Activated CD4-positive, alpha-beta T cell treated with anti-CD3 and anti-CD28 coated beads, Interleukin-2, amount 10 ng/mL, durations not matched to agents 24 days and 14 days (primary cell): ENCODE results near the gene UNK. TPM values are rescaled to one million over a fixed set of nuclear protein-coding genes. Genes with fewer than 3 reads are reported as not detected.

ENCODE experiments used
- DNase-seq: peaks from one replicate; pipeline ENCODE4 v3.0.0; 2022
- H3K27ac Mint-ChIP-seq: one replicate; pipeline ENCODE4 v1.8.0; 2022; ENCODE audit warnings: mild to moderate bottlenecking, mixed read lengths
- H3K27me3 Mint-ChIP-seq: one replicate; pipeline ENCODE4 v1.8.0; 2022; ENCODE audit warnings: mixed read lengths
- H3K36me3 Mint-ChIP-seq: one replicate; pipeline ENCODE4 v1.8.0; 2022; ENCODE audit warnings: low read depth, mild to moderate bottlenecking, mixed read lengths
- H3K4me1 Mint-ChIP-seq: one replicate; pipeline ENCODE4 v1.8.0; 2021; ENCODE audit warnings: mixed read lengths
- H3K4me3 Mint-ChIP-seq: one replicate; pipeline ENCODE4 v1.8.0; 2022; ENCODE audit warnings: mild to moderate bottlenecking, moderate library complexity, mixed read lengths
- H3K9me3 Mint-ChIP-seq: one replicate; pipeline ENCODE4 v1.8.0; 2021; ENCODE audit warnings: mixed read lengths
- intact Hi-C: fragments of 100-400 bp; cut with micrococcal nuclease; formaldehyde crosslinking; loops from one replicate; pipeline ENCODE4 v1.15.1; 2023
- total RNA-seq: library from RNA; stranded (reverse); gene quantifications from 2 replicates; pipeline ENCODE4 v1.2.3, GENCODE V29; 2022

UNK gene, protein sequence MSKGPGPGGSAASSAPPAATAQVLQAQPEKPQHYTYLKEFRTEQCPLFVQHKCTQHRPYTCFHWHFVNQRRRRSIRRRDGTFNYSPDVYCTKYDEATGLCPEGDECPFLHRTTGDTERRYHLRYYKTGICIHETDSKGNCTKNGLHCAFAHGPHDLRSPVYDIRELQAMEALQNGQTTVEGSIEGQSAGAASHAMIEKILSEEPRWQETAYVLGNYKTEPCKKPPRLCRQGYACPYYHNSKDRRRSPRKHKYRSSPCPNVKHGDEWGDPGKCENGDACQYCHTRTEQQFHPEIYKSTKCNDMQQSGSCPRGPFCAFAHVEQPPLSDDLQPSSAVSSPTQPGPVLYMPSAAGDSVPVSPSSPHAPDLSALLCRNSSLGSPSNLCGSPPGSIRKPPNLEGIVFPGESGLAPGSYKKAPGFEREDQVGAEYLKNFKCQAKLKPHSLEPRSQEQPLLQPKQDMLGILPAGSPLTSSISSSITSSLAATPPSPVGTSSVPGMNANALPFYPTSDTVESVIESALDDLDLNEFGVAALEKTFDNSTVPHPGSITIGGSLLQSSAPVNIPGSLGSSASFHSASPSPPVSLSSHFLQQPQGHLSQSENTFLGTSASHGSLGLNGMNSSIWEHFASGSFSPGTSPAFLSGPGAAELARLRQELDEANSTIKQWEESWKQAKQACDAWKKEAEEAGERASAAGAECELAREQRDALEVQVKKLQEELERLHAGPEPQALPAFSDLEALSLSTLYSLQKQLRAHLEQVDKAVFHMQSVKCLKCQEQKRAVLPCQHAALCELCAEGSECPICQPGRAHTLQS
- 28.9 and 30.0 TPM in 2 replicates for total RNA-seq

- peak within 1 kb of the TSS; percentile 100 for H3K27ac Mint-ChIP-seq
- intact Hi-C loops, result loop anchor here (1.0 to 10.0 kb wide), 6 partner anchors 71 to 1350 kb away; partner anchors contain the start of genes GGA3, JPT1, MRPS7 and UBALD2
- DNase-seq, result peak; percentile 98
- peaks cover 44% of the 10 kb centered on the region for H3K4me1 Mint-ChIP-seq
- peaks cover 3% of the 10 kb centered on the region for H3K27me3 Mint-ChIP-seq
- H3K4me3 Mint-ChIP-seq, result peak within 1 kb of the TSS; percentile 93
- H3K9me3 Mint-ChIP-seq, result no peaks in the 10 kb centered on the region
- peaks cover 12% of the 10 kb centered on the region for H3K36me3 Mint-ChIP-seq
These were observed at the start of gene UNK for GRCh38 chr17:75784473-75785015. Gene UNK (plus strand): TSS chr17:75784806. CDS start chr17:75784881, 75 bp downstream.

- no peak for DNase-seq
- Mint-ChIP-seq H3K27me3 (no peaks in the 10 kb centered on the region), H3K4me3 (no peak overlapping the region), H3K27ac (no peak overlapping the region), H3K4me1 (peaks cover 11% of the 10 kb centered on the region), H3K36me3 (no peaks in the 10 kb centered on the region), H3K9me3 (no peaks in the 10 kb centered on the region)
- intact Hi-C loops, result no loop called here
These were observed 48.3 kb upstream of the UNK start for GRCh38 chr17:75736173-75736835.

- Mint-ChIP-seq H3K4me3 (no peak overlapping the region), H3K36me3 (no peaks in the 10 kb centered on the region), H3K4me1 (peaks cover 11% of the 10 kb centered on the region), H3K9me3 (no peaks in the 10 kb centered on the region), H3K27ac (no peak overlapping the region), H3K27me3 (no peaks in the 10 kb centered on the region)
- no peak for DNase-seq
- intact Hi-C loops, result no loop called here
These were observed 47.3 kb upstream of the UNK start for GRCh38 chr17:75737133-75737962.

- no peak overlapping the region for H3K4me3 Mint-ChIP-seq
- no peaks in the 10 kb centered on the region for H3K36me3 Mint-ChIP-seq
- H3K9me3 Mint-ChIP-seq, result no peaks in the 10 kb centered on the region
- peak overlapping the region; percentile 81 for H3K27ac Mint-ChIP-seq
- DNase-seq, result peak; percentile 77
- H3K27me3 Mint-ChIP-seq, result no peaks in the 10 kb centered on the region
- H3K4me1 Mint-ChIP-seq, result peaks cover 11% of the 10 kb centered on the region
- intact Hi-C loops, result no loop called here
These were observed 46.3 kb upstream of the UNK start for GRCh38 chr17:75738218-75738802.

DNA sequence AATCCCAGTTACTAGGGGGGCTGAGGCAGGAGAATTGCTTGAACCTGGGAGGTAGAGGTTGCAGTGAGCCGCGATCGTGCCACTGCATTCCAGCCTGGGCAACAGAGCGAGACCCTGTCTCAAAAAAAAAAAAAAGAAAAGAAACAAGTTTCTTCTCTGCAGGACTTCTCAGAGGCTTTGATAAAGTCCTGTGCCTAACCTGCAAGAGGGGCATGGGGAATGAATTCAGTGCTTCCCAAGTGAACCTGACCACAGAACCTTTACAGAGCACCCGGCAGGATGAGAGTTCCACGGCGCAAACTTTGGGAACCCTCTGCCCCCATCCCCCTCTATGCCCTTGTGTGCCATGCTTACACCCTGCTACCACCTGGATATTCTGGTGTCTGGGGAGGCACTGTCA, 45.4 kb upstream of the UNK start:
- H3K9me3 Mint-ChIP-seq, result no peaks in the 10 kb centered on the region
- no peak overlapping the region for H3K27ac Mint-ChIP-seq
- intact Hi-C loops, result no loop called here
- H3K36me3 Mint-ChIP-seq, result no peaks in the 10 kb centered on the region
- H3K4me1 Mint-ChIP-seq, result peaks cover 11% of the 10 kb centered on the region
- H3K4me3 Mint-ChIP-seq, result no peak overlapping the region
- H3K27me3 Mint-ChIP-seq, result no peaks in the 10 kb centered on the region
- no peak for DNase-seq

DNA sequence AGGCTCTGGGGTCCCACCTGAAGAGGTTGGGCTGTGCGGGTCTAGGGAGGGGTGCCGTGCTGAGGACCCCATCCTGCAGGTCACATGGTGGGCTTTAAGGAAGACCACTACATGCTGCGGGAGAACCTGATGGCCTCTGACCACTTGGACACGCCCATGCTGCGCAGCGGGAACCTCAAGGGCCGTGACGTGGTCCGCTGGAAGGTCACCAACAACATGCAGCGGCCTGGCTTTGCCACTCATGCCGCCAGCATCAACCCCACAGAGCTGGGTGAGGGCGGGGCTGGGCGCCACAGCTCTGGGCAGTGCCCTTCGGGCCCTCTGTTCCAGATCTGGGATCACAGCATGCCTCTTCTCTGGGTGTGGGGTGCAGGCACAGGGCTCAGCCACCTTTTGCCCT, 44.8 kb upstream of the UNK start:
- Mint-ChIP-seq H3K9me3 (no peaks in the 10 kb centered on the region), H3K4me1 (peaks cover 8% of the 10 kb centered on the region), H3K27me3 (no peaks in the 10 kb centered on the region), H3K27ac (no peak overlapping the region), H3K36me3 (no peaks in the 10 kb centered on the region), H3K4me3 (no peak overlapping the region)
- DNase-seq, result no peak
- intact Hi-C loops, result loop anchor here (10.0 kb wide), 1 partner anchor 315 kb away; no protein-coding TSS in a partner anchor

DNA sequence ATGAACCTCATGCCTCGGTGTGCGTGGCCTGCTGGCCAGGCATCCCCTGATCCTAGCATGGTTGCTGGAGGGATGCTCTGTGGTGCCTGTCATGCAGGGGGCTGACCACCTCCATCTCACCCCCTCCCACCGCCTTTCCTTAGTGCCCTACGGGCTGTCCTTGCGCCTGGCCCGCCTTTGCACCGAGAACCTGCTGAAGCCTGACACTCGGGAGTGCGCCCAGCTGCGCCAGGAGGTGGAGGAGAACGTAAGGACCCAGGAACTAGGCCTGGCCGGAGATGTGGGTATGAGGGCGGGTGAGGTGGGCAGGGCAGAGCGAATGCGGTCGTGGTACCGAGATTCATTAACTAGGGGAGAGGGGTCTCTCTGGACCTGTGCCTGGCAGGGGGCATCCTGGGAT, 44.4 kb upstream of the UNK start:
- H3K27ac Mint-ChIP-seq, result no peak overlapping the region
- intact Hi-C loops, result loop anchor here (10.0 kb wide), 1 partner anchor 315 kb away; no protein-coding TSS in a partner anchor

GRCh38 chr17:75740631-75741077, 44.0 kb upstream of the UNK start:
- Mint-ChIP-seq H3K9me3 (no peaks in the 10 kb centered on the region), H3K36me3 (no peaks in the 10 kb centered on the region), H3K4me3 (no peak overlapping the region), H3K4me1 (peaks cover 8% of the 10 kb centered on the region), H3K27ac (no peak overlapping the region), H3K27me3 (no peaks in the 10 kb centered on the region)
- intact Hi-C loops, result loop anchor here (10.0 kb wide), 1 partner anchor 316 kb away; no protein-coding TSS in a partner anchor
- no peak for DNase-seq

More for the DNA sequence above, 44.4 kb upstream of the UNK start:
- no peak for DNase-seq
- Mint-ChIP-seq H3K9me3 (no peaks in the 10 kb centered on the region), H3K27me3 (no peaks in the 10 kb centered on the region), H3K36me3 (no peaks in the 10 kb centered on the region), H3K4me1 (peaks cover 8% of the 10 kb centered on the region), H3K4me3 (no peak overlapping the region)

- no peak for DNase-seq
- Mint-ChIP-seq H3K27me3 (no peaks in the 10 kb centered on the region), H3K27ac (no peak overlapping the region), H3K4me1 (peaks cover 8% of the 10 kb centered on the region), H3K36me3 (no peaks in the 10 kb centered on the region), H3K4me3 (no peak overlapping the region), H3K9me3 (no peaks in the 10 kb centered on the region)
- intact Hi-C loops, result loop anchor here (10.0 kb wide), 1 partner anchor 318 kb away; no protein-coding TSS in a partner anchor
These were observed 42.3 kb upstream of the UNK start for GRCh38 chr17:75742337-75742736.

DNA sequence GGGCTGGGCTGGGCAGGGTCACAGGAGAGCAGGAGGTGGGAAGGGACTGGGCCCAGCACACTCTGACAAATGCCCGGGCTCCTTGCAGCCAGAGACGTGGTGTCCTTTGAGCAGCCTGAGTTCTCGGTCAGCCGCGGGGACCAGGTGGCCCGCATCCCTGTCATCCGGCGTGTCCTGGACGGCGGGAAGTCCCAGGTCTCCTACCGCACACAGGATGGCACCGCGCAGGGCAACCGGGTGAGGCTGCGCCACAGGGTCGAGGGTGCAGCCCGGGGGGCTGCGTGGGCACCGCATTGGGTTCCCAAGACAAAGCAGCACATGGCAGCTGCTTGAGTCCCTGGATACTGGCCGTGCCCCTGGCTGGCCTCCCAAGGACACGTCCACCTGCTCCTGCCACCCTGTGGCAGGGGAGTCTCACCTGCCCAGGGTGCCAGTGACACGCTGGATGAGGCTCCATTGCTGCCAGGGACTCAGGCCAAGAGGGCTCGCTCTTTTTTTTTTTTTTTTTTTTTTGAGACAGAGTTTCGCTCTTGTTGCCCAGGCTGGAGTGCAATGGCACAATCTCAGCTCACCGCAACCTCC, 40.9 kb upstream of the UNK start:
- intact Hi-C loops, result loop anchor here (10.0 kb wide), 1 partner anchor 319 kb away; no protein-coding TSS in a partner anchor
- Mint-ChIP-seq H3K9me3 (no peaks in the 10 kb centered on the region), H3K27ac (no peak overlapping the region), H3K4me3 (no peak overlapping the region), H3K27me3 (peaks cover 3% of the 10 kb centered on the region), H3K4me1 (peaks cover 4% of the 10 kb centered on the region), H3K36me3 (no peaks in the 10 kb centered on the region)
- DNase-seq, result no peak

- H3K9me3 Mint-ChIP-seq, result no peaks in the 10 kb centered on the region
- no peaks in the 10 kb centered on the region for H3K36me3 Mint-ChIP-seq
- no peak overlapping the region for H3K27ac Mint-ChIP-seq
- H3K4me1 Mint-ChIP-seq, result peaks cover 15% of the 10 kb centered on the region
- no peak overlapping the region for H3K4me3 Mint-ChIP-seq
- intact Hi-C loops, result loop anchor here (10.0 kb wide), 1 partner anchor 324 kb away; no protein-coding TSS in a partner anchor
- H3K27me3 Mint-ChIP-seq, result peaks cover 3% of the 10 kb centered on the region
- no peak for DNase-seq
These were observed 35.9 kb upstream of the UNK start for GRCh38 chr17:75748706-75749105.
